Measurements from ENCODE around the gene SGK1.
"Not testable (repeated sequence)": the region's sequence is repeated elsewhere in the genome, so short reads cannot be mapped to it uniquely, and the experiment has no call there.

Gene SGK1

GRCh38 chr6:134261766-134262165 is 56.1 kb downstream of the SGK1 start:
- Histone ChIP-seq H3K4me1 (no peaks in the 10 kb centered on the region), H3K27ac (no peak overlapping the region), H3K4me3 (no peak overlapping the region), H3K9ac (no peak overlapping the region), H3K27me3 (no peaks in the 10 kb centered on the region), H4K20me1 (no peaks in the 10 kb centered on the region), H3K9me3 (replicated peaks in 1 of 11) (no peaks in the 10 kb centered on the region), H3K36me3 (peaks cover 0 to 50% (median 46%) of the 10 kb centered on the region in 11 experiments; a peak in 16 of 22 replicates), H3K4me2 (no peak overlapping the region)
- no peak for TF ChIP-seq Cebpa-rat (IDR thresholded peaks at IDR 0.05)

DNA sequence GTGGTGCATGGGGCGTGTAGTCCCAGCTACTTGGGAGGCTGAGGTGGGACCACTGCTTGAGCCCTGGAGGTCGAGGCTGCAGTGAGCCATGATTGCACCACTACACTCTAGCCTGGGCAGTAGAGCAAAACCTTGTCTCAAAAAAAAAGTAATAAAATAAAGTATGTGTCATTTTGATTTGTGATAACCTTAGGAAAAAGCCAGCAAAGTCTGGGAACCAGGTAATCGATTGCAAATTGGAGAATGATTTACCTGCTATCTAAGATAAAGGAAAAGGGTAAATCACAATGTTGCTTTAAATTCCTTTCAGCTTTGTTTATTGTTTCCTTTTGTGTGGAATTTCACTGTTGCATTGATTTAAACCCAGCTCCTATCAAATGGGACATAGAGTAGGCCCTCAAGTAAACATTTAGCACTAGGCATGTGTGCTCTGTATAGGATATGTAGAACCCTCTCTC is 59.0 kb downstream of the SGK1 start:
- H3K36me3 ChIP-seq = peaks cover 0 to 60% (median 46%) of the 10 kb centered on the region in 11 experiments; a peak in 16 of 22 replicates
- H3K4me3 ChIP-seq = no peak overlapping the region
- H3K27me3 ChIP-seq = no peaks in the 10 kb centered on the region
- H4K20me1 ChIP-seq = no peaks in the 10 kb centered on the region
- no peaks in the 10 kb centered on the region for H3K9me3 ChIP-seq (replicated peaks in 1 of 11)
- no peak overlapping the region for H3K9ac ChIP-seq
- no peak overlapping the region for H3K27ac ChIP-seq
- TF ChIP-seq Cebpa-rat (IDR thresholded peaks at IDR 0.05) = no peak
- H3K4me1 ChIP-seq = peaks cover 0 to 15% (median 0%) of the 10 kb centered on the region in 10 experiments; a peak in 7 of 20 replicates
- H3K4me2 ChIP-seq = no peak overlapping the region

DNA sequence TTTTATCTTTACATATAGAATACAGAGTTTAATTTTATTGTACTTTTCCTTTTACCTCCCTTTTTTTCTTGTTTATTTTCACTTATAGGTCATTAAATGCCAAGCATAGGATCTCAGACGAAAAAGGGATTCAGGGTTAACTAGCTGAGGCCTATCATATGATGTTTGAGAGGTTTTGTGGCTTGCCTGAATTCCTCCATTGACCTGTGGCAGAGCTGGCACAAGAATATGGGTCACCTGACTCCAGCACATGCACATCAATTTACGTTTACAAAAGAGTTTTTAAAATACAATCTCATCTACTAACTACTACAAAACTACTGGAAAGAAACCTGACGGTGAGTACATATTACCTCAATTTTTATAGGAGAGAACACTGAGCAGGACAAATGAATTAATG is 60.4 kb downstream of the SGK1 start:
- H3K27me3 ChIP-seq = no peaks in the 10 kb centered on the region
- H3K9ac ChIP-seq = no peak overlapping the region
- no peaks in the 10 kb centered on the region for H4K20me1 ChIP-seq
- H3K9me3 ChIP-seq (replicated peaks in 1 of 11) = no peaks in the 10 kb centered on the region
- H3K4me2 ChIP-seq = no peak overlapping the region
- no peak for TF ChIP-seq Cebpa-rat (IDR thresholded peaks at IDR 0.05)
- H3K27ac ChIP-seq = no peak overlapping the region
- H3K36me3 ChIP-seq = peaks cover 0 to 58% (median 46%) of the 10 kb centered on the region in 11 experiments; a peak in 16 of 22 replicates
- no peak overlapping the region for H3K4me3 ChIP-seq
- peaks cover 0 to 29% (median 0%) of the 10 kb centered on the region in 10 experiments; a peak in 7 of 20 replicates for H3K4me1 ChIP-seq

DNA sequence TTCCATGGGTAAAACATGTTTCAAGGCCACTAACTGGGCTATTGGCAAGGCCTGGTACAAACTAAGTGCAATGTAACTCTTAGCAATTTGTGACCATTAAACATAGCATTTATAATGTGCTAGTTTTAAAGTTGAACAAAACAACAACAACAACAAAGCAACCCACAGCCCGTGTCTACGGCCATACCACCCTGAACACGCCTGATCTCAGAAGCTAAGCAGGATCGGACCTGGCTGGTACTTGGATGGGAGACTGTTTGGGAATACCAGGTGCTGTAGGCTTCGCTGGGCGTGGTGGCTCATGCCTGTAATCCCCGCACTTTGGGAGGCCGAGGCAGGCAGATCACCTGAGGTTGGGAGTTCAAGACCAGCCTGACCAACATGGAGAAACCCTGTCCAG is 61.0 kb downstream of the SGK1 start:
- H3K4me1 ChIP-seq = peaks cover 0 to 35% (median 0%) of the 10 kb centered on the region in 10 experiments; a peak in 7 of 20 replicates
- H3K27me3 ChIP-seq = no peaks in the 10 kb centered on the region
- no peak for TF ChIP-seq Cebpa-rat (IDR thresholded peaks at IDR 0.05)
- H3K36me3 ChIP-seq = peaks cover 0 to 53% (median 41%) of the 10 kb centered on the region in 11 experiments; a peak in 16 of 22 replicates
- H3K9ac ChIP-seq = no peak overlapping the region
- no peak overlapping the region for H3K4me3 ChIP-seq
- H3K9me3 ChIP-seq (replicated peaks in 1 of 11) = no peaks in the 10 kb centered on the region
- no peak overlapping the region for H3K27ac ChIP-seq
- H4K20me1 ChIP-seq = no peaks in the 10 kb centered on the region
- H3K4me2 ChIP-seq = no peak overlapping the region

DNA sequence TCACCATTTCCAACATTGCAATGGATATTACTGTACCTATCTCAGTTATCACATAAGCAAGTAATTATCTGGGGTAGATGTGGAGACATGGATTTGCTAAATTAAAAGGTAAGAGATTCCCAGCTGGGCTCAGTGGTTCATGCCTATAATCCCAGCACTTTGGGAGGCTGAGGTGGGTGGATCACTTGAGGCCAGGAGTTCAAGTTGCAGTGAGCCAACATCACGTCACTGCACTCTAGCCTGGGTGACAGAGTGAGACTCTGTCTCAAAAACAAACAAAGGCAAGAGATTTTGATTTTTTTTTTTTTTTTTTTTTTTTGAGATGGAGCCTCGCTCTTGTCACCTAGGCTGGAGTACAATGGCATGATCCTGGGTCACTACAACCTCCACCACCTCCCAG is 62.6 kb downstream of the SGK1 start:
- H3K27me3 ChIP-seq; H4K20me1 ChIP-seq; H3K27ac ChIP-seq; H3K9ac ChIP-seq; H3K4me2 ChIP-seq; H3K4me3 ChIP-seq; H3K9me3 ChIP-seq (replicated peaks in 1 of 11): not testable (repeated sequence)
- Histone ChIP-seq H3K36me3 (peaks cover 0 to 44% (median 35%) of the 10 kb centered on the region in 11 experiments; a peak in 16 of 22 replicates), H3K4me1 (peaks cover 0 to 51% (median 5%) of the 10 kb centered on the region in 10 experiments; a peak in 15 of 20 replicates)

DNA sequence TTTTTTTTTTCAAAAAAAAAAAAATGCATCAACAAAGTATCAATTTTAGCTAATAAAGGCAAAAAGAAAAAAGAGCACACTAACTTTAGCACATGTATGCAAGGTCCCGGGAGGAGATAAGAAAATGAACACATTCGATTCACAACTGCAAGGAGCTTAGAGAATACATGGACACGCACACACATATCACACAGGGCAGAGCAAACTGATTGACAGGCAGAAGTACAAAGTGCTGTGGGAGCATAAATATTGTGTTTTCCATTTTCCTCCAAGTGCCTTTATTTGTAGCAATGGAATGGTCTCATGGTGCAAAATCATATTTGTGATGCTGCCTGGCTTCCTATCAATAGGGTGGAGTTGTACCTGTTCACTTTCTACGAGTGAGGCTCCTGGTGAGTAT is 63.8 kb downstream of the SGK1 start:
- H3K9me3 ChIP-seq (replicated peaks in 1 of 11) = no peaks in the 10 kb centered on the region
- H3K4me3 ChIP-seq = no peak overlapping the region
- 0 out of 22 replicates have a peak overlapping the region, but pooled peaks of 1 of the 11 experiments have one; percentile 16 for H3K9ac ChIP-seq
- TF ChIP-seq Cebpa-rat (IDR thresholded peaks at IDR 0.05) = no peak
- H3K27ac ChIP-seq = peak overlapping the region in 3 of 11 experiments; percentile 13 to 36 (median 25); a peak in 3 of 22 replicates
- H3K4me1 ChIP-seq = peaks cover 0 to 63% (median 17%) of the 10 kb centered on the region in 10 experiments; a peak in 18 of 20 replicates
- H3K27me3 ChIP-seq = no peaks in the 10 kb centered on the region
- peak overlapping the region in 3 of 11 experiments; percentile 36 to 45 (median 38); a peak in 5 of 22 replicates for H3K4me2 ChIP-seq
- peaks cover 0 to 35% (median 26%) of the 10 kb centered on the region in 11 experiments; a peak in 16 of 22 replicates for H3K36me3 ChIP-seq
- no peaks in the 10 kb centered on the region for H4K20me1 ChIP-seq

- H3K27ac ChIP-seq = peak overlapping the region in 4 of 11 experiments; percentile 13 to 36 (median 26); a peak in 4 of 22 replicates
- H3K9me3 ChIP-seq (replicated peaks in 1 of 11) = no peaks in the 10 kb centered on the region
- peak overlapping the region in 1 of 11 experiments; percentile 16; a peak in 2 of 22 replicates for H3K9ac ChIP-seq
- H3K27me3 ChIP-seq = no peaks in the 10 kb centered on the region
- peaks cover 0 to 31% (median 22%) of the 10 kb centered on the region in 11 experiments; a peak in 15 of 22 replicates for H3K36me3 ChIP-seq
- H3K4me1 ChIP-seq = peaks cover 0 to 67% (median 21%) of the 10 kb centered on the region in 10 experiments; a peak in 19 of 20 replicates
- no peak overlapping the region for H3K4me3 ChIP-seq
- no peak for TF ChIP-seq Cebpa-rat (IDR thresholded peaks at IDR 0.05)
- H3K4me2 ChIP-seq = peak overlapping the region in 3 of 11 experiments; percentile 36 to 45 (median 38); a peak in 6 of 22 replicates
- H4K20me1 ChIP-seq = no peaks in the 10 kb centered on the region
These were observed 64.2 kb downstream of the SGK1 start for GRCh38 chr6:134253681-134254080.

- H3K4me1 ChIP-seq = peaks cover 21 to 91% (median 45%) of the 10 kb centered on the region in 10 experiments
- peak overlapping the region in 3 of 11 experiments; percentile 29 to 83 (median 34); a peak in 4 of 22 replicates for H3K4me2 ChIP-seq
- no peaks in the 10 kb centered on the region for H4K20me1 ChIP-seq
- no peak overlapping the region for H3K27ac ChIP-seq
- H3K9me3 ChIP-seq (replicated peaks in 1 of 11) = no peaks in the 10 kb centered on the region
- no peak overlapping the region for H3K9ac ChIP-seq
- no peak for TF ChIP-seq Cebpa-rat (IDR thresholded peaks at IDR 0.05)
- no peak overlapping the region for H3K4me3 ChIP-seq
- no peaks in the 10 kb centered on the region for H3K27me3 ChIP-seq
- H3K36me3 ChIP-seq = peaks cover 0 to 7% (median 0%) of the 10 kb centered on the region in 11 experiments; a peak in 4 of 22 replicates
These were observed 66.6 kb downstream of the SGK1 start for GRCh38 chr6:134251320-134251719.

DNA sequence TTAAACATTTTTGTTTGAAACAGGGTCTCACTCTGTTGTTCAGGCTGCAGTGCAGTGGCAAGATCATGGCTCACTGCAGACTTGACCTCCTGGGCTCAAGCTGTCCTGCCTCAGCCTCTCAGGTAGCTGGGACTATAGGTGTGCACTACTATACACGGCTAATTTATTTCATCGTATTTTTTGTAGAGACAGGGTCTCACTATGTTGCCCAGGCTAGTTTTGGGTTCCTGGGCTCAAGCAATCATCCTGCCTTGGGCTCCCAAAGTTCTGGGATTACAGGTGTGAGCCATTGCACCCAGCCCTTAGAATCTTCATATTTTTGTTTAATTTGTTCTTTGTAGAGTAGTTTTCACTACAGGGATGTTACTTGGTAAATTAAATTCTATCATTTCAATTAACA is 67.1 kb downstream of the SGK1 start:
- Histone ChIP-seq H3K9ac (no peak overlapping the region), H4K20me1 (no peaks in the 10 kb centered on the region), H3K27ac (peak overlapping the region in 3 of 11 experiments; percentile 12 to 91 (median 86); a peak in 6 of 22 replicates), H3K4me2 (peak overlapping the region in 5 of 11 experiments; percentile 8 to 83 (median 75); a peak in 8 of 22 replicates), H3K4me1 (peaks cover 21 to 96% (median 50%) of the 10 kb centered on the region in 10 experiments), H3K36me3 (peaks cover 0 to 4% (median 0%) of the 10 kb centered on the region in 11 experiments; a peak in 1 of 22 replicates), H3K4me3 (no peak overlapping the region), H3K27me3 (no peaks in the 10 kb centered on the region), H3K9me3 (replicated peaks in 1 of 11) (no peaks in the 10 kb centered on the region)
- TF ChIP-seq Cebpa-rat (IDR thresholded peaks at IDR 0.05) = no peak

Measured in BLaER1 treated with 17β-estradiol and CSF1 and Interleukin-3, amounts not matched to agents 10 nM and 100 nM (cell line).